NCI-H2081 treated with DMSO at 0.1 percent for 48 hours (cell line): Measurements from ENCODE around the gene NTF3.

Experiments used
- DNase-seq: peaks from one replicate; lab custom pipeline; 2025; lab: John Stamatoyannopoulos, UW

The NTF3 gene

DNA sequence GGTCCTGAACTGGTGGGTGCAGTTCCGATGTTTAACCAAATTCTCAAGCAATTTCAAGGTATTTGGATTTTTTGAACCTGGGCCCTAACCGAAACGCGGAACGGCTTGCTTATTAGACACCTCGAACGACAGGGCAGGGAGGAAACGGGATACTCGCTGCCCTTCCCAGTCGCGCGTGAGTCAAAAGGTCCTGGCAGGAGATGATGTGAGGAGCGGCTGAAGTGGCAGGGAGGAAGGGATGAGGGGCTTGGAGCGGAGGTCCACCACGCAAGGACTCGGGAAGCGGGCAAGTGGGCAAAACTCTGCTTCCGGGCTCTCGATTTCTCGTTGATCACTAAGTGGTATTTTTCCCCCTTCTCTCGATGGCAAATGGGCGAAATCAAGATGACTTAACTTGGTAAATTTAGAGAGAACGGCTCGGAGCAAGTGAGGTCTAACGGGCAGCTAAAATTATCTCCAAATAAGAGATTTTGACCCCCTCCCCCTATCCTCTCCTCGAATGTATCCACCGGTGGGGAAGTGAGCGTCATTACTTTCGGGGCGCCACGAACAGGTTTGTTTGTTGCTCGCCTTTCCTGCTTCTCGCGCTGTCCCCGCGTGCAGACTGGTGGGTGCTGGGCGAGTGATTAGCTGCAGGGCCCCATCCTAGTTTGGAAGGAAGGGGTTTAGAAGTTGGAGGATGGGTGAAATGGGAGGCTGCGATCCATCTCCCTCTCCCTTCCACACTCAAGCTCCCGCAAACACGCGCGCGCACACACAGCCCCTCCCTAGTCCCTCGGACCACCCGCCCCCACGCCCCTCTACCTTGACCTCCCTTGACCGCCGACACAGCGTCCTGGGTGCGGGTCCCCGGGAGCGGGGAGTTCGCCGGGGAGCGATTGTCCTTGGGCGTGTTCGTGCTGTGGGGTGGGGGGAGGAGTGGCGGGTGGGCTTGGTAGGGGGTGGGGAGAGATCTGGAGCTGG, 986 bp upstream of the NTF3 start:
- DNase-seq = no peak

DNA sequence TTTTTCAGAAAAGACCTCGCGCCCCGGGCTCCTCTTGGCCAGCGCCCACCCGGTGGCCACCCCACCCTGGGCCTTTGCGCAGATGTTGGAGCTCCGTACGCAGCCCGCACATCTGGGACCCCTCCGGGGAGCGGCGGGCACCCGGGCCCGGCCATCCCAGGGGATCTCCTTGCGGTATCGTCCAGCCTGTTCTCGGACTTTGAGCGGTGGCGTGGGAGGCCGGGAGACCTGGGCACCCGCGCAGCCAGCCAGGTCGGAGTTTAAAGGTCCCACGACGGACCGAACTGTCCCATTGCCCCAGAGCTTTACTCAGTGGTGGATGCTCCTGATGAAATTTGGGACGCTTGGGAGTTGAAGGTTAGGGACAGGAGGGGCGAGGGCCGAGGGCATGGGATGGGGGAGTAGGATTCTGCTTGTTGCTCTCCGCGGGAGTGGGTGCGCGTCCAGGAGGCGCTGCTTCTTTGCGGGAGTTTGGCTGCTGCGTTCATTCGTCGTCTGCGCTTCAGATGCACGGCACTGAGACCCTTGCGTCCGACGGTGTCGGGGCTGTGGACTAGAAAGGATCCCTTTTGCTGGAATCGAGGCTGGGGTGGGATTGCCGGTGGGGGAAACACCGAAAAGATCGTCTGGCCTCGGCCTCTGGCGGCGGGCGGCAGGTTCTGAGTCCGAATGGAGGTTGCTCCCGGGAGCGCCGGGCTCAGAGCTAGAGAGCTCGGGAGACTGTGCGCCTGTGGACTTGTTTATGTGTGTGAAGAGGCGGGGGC, 1.4 kb downstream of the NTF3 start:
- DNase-seq = no peak

GRCh38 chr12:5433845-5434646, 2.1 kb downstream of the NTF3 start:
- no peak for DNase-seq

DNA sequence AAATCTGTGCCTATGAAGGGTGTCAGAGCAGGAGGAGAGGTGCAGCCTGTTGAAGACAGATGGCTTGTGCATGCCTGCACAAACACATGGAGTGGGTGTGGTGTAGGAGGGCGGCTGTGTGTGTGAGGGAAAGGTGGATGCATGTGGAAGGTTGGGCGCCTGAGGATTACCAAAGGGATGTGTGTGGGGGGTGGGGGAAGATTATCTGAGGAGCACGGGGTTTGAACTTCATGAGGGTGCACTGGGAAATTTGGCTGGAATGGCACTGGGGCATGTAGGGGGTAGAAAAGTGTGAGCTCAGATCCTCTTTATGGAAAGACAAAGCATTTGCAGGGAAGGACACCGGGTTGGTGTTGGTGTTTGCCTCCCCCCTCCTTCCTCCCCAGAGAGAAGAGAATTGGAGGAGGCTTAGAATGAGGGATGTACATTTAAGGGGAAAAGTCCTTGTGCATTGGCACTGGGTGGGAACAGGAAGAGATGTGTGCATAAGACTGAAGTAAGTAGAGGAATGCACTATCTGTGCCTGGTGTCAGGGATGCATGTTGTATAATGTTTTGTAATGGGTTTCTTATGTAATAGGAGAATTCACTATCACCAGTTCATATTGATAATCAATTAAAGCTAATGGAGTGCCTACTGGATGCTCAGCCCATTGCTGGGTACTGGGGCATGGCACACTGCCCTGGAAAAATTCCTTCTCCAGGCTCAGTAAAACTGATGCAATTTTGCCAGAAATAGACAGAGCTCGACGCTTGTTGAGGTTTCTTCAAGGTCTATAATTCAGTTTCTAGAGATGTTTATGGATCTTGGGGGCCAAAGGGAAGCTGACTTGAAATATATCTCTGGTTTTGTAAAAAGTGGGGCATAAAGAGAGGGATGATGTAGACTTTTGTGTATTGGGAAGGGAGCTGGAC, 3.0 kb downstream of the NTF3 start:
- no peak for DNase-seq

- DNase-seq = no peak
Measured at GRCh38 chr12:5437182-5437583, 5.3 kb downstream of the NTF3 start.

GRCh38 chr12:5437589-5437988, 5.7 kb downstream of the NTF3 start:
- DNase-seq = no peak

- DNase-seq = no peak
Measured at GRCh38 chr12:5438671-5439200, 6.8 kb downstream of the NTF3 start.

GRCh38 chr12:5439371-5439771, 7.5 kb downstream of the NTF3 start:
- DNase-seq = no peak

- DNase-seq = no peak
Measured at GRCh38 chr12:5439788-5440300, 7.9 kb downstream of the NTF3 start.

DNA sequence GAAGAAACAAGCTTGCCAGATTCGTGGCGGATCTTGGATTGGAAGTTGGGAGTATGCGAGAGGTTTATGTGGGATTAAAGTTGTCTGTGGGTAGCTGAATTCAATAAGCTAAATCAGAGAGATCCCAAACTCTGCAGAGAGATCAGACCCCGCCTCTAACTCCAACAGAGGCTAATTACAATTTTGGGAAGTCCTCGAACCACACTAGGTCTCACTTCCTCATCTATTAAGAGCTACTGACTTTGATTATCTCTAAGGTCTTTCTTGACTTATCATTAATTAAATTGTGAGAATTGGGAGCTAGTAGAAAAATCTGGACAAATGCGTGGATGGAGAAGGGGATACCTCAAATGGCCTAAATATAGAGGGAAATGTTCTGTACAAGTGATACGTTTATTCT, 9.1 kb downstream of the NTF3 start:
- DNase-seq = no peak

- DNase-seq = no peak
Measured at GRCh38 chr12:5441497-5442236, 9.8 kb downstream of the NTF3 start.

DNA sequence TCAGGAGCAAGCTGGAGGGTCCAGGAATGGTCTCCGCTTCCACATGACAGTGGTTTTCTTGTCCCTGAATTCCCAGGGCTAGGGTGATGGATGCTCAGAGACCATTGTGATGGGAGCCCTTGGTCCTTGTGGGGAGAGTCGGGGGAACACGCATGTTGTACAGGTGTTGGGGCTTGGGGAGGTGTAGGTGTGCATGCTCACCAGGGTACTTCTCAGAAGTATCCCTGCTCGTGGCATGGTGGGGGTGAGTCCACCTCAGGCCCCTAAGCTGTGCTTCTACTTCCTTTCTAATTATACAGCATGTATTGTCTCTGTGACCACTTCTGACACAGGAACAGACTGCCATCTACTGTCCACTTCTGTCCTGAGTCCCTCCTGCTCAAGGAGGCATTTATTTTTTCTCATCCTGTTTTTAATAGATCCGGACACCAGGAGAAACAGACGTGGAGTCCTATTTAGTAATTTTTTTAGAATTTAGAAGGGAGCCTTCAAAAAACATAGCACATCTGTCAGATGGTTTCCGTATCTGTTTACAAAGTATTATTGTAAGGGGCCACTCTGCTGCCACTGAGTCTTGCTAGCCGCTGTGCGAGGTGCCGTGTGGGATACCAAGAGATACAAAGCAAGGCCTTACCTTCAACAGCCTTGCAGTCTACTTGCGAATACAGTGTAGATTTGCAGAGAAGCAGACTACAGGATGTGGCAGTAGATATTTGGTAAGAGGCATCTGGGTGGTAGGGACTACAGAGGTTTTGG, 10.5 kb downstream of the NTF3 start:
- DNase-seq = no peak

DNA sequence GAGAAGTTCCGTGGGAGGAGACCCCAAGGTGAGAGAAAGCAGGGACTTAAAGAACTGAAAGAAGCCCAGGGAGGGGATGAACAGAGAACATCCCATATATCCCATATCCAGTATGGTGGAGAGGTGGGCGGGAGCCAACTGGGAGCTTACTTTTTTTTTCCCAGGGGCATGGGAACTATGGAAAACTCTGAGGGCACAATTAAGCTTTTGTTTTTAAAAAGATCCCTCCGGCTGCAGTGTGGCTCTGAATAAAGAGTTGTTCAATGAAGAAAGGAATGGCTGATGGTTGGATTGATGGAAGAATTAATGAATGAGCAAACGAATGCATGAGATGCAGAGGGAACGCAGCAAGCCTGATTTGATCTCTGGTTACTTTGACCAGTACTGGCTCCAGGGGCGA, 12.6 kb downstream of the NTF3 start:
- DNase-seq = no peak

GRCh38 chr12:5447320-5447719, 15.4 kb downstream of the NTF3 start:
- DNase-seq = no peak

DNA sequence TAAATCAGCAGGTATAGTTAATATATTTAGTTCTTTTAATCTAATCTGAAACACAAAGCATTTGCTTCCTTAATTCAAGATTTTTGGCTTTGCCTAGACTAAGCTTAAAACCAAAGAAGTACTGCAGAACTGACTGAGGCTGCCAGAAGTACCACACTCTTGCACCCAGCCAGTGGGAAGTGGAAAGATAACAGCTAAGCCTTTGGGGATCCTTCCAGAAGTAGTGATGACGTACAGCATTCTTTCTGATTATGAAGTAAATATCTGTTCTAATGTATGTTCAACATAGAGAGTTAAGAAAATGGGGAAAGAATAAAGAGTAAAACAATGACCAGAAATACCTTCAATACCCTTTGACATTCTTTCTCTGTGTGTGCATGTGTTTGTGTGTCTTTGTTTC, 19.3 kb downstream of the NTF3 start:
- DNase-seq = no peak

DNA sequence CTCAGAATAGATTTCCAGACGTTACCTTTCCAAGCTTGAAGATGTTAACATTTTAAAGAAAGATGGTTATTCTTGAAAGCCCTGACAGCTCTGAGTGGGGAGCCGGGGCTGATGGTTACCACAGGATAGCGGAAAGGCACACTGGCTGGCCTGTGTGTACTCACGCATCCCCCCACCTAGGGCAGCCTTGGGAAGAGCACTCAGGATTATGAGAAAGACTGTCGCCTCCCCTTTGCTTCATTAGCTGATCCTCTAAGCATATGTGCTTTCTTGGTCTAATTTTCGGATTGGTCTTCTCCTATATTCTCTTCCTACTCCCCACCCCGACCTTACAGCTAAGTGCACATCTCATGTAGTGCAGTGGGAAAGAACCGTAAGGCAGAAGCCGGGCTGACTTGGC, 20.7 kb downstream of the NTF3 start:
- no peak for DNase-seq

- no peak for DNase-seq
Measured at GRCh38 chr12:5453466-5453865, 21.6 kb downstream of the NTF3 start.

GRCh38 chr12:5455045-5455444, 23.1 kb downstream of the NTF3 start:
- DNase-seq = no peak

DNA sequence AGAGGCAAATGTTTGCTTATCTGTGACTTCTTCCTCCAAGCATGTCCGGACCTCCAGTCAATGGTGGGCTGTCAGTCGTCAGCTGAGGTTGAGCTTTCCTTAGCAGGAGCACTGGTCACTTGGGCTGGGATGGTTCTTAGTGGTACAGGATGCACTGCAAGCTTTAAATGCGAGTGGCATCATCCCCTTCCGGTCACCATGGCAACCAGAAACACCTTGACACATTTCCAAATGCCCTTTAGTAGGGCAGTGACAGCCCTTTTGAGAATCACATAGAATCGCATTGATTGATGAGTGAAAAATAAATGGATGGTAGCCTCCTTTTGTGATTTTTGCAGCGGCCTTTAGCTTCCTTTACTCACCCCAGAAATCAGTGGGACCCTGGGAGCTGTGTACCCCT, 24.1 kb downstream of the NTF3 start:
- DNase-seq = no peak
